Hepatocyte (in vitro differentiated cells): Measurements from ENCODE around the gene GFOD1. TPM values are rescaled to one million over a fixed set of nuclear protein-coding genes. Genes with fewer than 3 reads are reported as not detected.
"Not testable (repeated sequence)": the region's sequence is repeated elsewhere in the genome, so short reads cannot be mapped to it uniquely, and the experiment has no call there.

Experiments used
- DNase-seq: peaks from one replicate; pipeline ENCODE4 v3.0.0-alpha.2; 2016; ENCODE audit warnings: low spot score
- H2AFZ ChIP-seq: fragments of 200-600 bp; sonication (generic); 2 replicates; pipeline ENCODE4 v1.6.0; 2016; ENCODE audit warnings: antibody characterized with exemption, mild to moderate bottlenecking
- H3K27ac ChIP-seq: fragments of 200-600 bp; sonication (generic); 2 replicates; pipeline ENCODE4 v1.5.1; 2016; ENCODE audit warnings: mild to moderate bottlenecking
- H3K27me3 ChIP-seq: fragments of 200-600 bp; sonication (generic); 2 replicates; pipeline ENCODE4 v1.6.1; 2016
- H3K36me3 ChIP-seq: fragments of 200-600 bp; sonication (generic); replicated peaks from 2 replicates; pipeline ENCODE4 v1.5.1; 2016; ENCODE audit warnings: low read depth; ENCODE audit not compliant: insufficient read depth
- H3K4me1 ChIP-seq: fragments of 200-600 bp; sonication (generic); 2 replicates; pipeline ENCODE4 v1.5.1; 2016; ENCODE audit warnings: mild to moderate bottlenecking, moderate library complexity; ENCODE audit not compliant: insufficient read depth
- H3K4me2 ChIP-seq: fragments of 200-600 bp; sonication (generic); 2 replicates; pipeline ENCODE4 v1.6.0; 2016
- H3K4me3 ChIP-seq: fragments of 200-600 bp; sonication (generic); 2 replicates; pipeline ENCODE4 v1.5.1; 2016; ENCODE audit warnings: mild to moderate bottlenecking
- H3K79me2 ChIP-seq: fragments of 200-600 bp; sonication (generic); 2 replicates; pipeline ENCODE4 v1.6.0; 2017; ENCODE audit warnings: mild to moderate bottlenecking
- H3K9me2 ChIP-seq: fragments of 200-600 bp; sonication (generic); replicated peaks from 2 replicates; pipeline ENCODE4 v1.6.0; 2017; ENCODE audit warnings: mild to moderate bottlenecking; ENCODE audit not compliant: insufficient read depth
- H3K9me3 ChIP-seq: fragments of 200-600 bp; sonication (generic); 2 replicates; pipeline ENCODE4 v1.5.1; 2016; ENCODE audit warnings: low read depth, mild to moderate bottlenecking
- H4K20me1 ChIP-seq: fragments of 200-600 bp; sonication (generic); 2 replicates; pipeline ENCODE4 v1.6.0; 2016; ENCODE audit warnings: mild to moderate bottlenecking; ENCODE audit not compliant: insufficient read depth, poor library complexity, severe bottlenecking
- CTCF ChIP-seq: fragments of 200-600 bp; sonication (generic); IDR thresholded peaks from 2 replicates; pipeline ENCODE4 v1.5.1; 2016; ENCODE audit warnings: antibody characterized with exemption, mild to moderate bottlenecking; ENCODE audit not compliant: poor library complexity
- EZH2 ChIP-seq: fragments of 200-600 bp; sonication (generic); IDR thresholded peaks from 2 replicates; pipeline ENCODE4 v1.6.1; 2016; ENCODE audit warnings: antibody characterized with exemption, mild to moderate bottlenecking, borderline replicate concordance
- EZH2phosphoT487 ChIP-seq: fragments of 200-600 bp; sonication (generic); IDR thresholded peaks from one replicate; pipeline ENCODE4 v1.6.1; 2018; ENCODE audit warnings: antibody characterized with exemption, mild to moderate bottlenecking, low read depth, moderate library complexity; ENCODE audit not compliant: unreplicated experiment, severe bottlenecking
- WGBS: methylation state at CpG from one replicate; pipeline ENCODE4 v1.1.6; 2016; ENCODE audit warnings: low lambda C conversion rate; ENCODE audit errors: missing lambda C conversion rate; 5-methylcytosine and 5-hydroxymethylcytosine counted together
- polyA plus RNA-seq: library from polyadenylated mRNA; unstranded; fragments of >200 nt; fragmentation: Nextera tagmentation; extraction: Ambion mirVana; gene quantifications from 2 replicates; pipeline ENCODE4 v1.2.1, GENCODE V29; 2016
- total RNA-seq: library from RNA; depleted of rRNA; stranded (reverse); fragments of >200 nt; gene quantifications from 2 replicates; pipeline ENCODE4 v1.2.3, GENCODE V29; 2014

GFOD1 gene
- total and polyA plus RNA-seq, 2 experiments from 2014 or later = 2.8 to 3.5 TPM

DNA sequence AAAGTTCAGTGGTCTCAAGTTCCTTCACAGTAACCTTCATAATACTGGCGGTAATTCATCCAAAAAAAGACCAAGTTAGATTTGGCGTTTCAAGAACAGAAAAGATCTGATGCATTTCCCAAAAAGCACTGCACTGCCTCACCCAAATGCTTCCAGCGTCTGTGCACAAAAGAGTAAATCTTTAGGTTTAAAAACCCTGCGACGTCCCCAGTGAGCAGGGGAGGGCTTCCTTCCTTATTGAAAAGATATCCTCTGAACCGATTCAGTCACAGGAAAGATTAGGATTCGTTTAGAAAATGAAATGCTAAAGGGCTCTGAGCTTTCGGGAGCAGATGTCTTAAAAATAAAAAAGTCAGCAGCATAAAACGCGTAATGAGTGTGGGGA lies 159.7 kb downstream of the GFOD1 start:
- Histone ChIP-seq H3K9me2 (no peaks in the 10 kb centered on the region), H3K36me3 (no peaks in the 10 kb centered on the region), H3K27ac (peak overlapping the region; percentile 93), H3K79me2 (peaks cover 19% of the 10 kb centered on the region), H2AFZ (peak overlapping the region; percentile 75), H3K9me3 (no peaks in the 10 kb centered on the region), H3K4me1 (peaks cover 10% of the 10 kb centered on the region), H3K4me3 (peak overlapping the region; percentile 57), H3K4me2 (peak overlapping the region; percentile 81), H3K27me3 (no peaks in the 10 kb centered on the region), H4K20me1 (no peaks in the 10 kb centered on the region)
- 3% methylated on average over 10 of the region's 10 CpGs for WGBS
- TF ChIP-seq CTCF (no peak), EZH2 (no peak), EZH2phosphoT487 (no peak)
- no peak for DNase-seq

GRCh38 chr6:13326031-13326586 lies 161.3 kb downstream of the GFOD1 start:
- H3K4me1 ChIP-seq = peaks cover 10% of the 10 kb centered on the region
- peak overlapping the region; percentile 81 for H3K4me2 ChIP-seq
- not testable (repeated sequence) for H3K27ac ChIP-seq, H4K20me1 ChIP-seq, H3K9me2 ChIP-seq, DNase-seq, H3K9me3 ChIP-seq, H3K4me3 ChIP-seq, H3K27me3 ChIP-seq, H2AFZ ChIP-seq, H3K36me3 ChIP-seq
- 67% methylated on average over 3 of the region's 3 CpGs for WGBS
- H3K79me2 ChIP-seq = peaks cover 19% of the 10 kb centered on the region

DNA sequence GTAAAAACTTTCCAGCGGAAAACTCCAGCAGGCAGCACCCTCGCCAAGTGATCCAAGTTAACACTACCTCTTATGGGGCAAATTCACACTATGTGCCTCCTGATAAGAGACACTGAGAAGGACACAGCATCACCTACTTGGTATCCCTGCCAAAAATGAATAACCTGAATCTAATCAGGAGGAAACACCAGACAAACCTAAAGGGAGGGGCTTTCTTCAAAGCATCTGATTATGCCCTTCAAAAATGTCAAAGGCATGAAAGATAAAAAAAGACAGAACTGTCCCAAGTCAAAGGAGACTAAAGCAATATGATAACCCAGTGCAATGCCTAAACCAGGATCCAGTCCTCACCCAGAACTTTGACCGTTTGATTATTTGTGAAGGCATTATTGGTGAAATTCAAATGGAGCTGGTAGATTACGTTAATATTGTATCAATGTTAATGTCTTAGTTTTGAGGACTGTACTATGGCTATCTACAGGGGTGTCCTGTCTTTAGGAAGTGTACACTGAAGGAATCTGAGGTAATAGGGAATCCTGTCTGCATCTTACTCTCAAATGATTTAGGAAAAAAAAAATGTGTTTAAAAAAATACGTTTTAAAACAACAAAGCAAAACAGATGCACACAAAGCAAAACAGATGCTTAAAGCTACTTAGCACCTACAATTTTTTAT lies 167.4 kb downstream of the GFOD1 start:
- Histone ChIP-seq H3K4me3 (no peak overlapping the region), H3K9me2 (no peaks in the 10 kb centered on the region), H3K27ac (no peak overlapping the region), H3K4me2 (no peak overlapping the region), H4K20me1 (no peaks in the 10 kb centered on the region), H3K27me3 (no peaks in the 10 kb centered on the region), H3K4me1 (no peaks in the 10 kb centered on the region), H3K9me3 (no peaks in the 10 kb centered on the region), H3K79me2 (no peaks in the 10 kb centered on the region), H2AFZ (no peak overlapping the region), H3K36me3 (no peaks in the 10 kb centered on the region)
- TF ChIP-seq CTCF (no peak), EZH2 (no peak)
- WGBS = 92% methylated on average over 5 of the region's 5 CpGs
- no peak for DNase-seq

- no peak for DNase-seq
- Histone ChIP-seq H3K4me1 (no peaks in the 10 kb centered on the region), H3K79me2 (no peaks in the 10 kb centered on the region), H2AFZ (no peak overlapping the region), H3K4me2 (no peak overlapping the region), H4K20me1 (no peaks in the 10 kb centered on the region), H3K27ac (no peak overlapping the region), H3K9me3 (no peaks in the 10 kb centered on the region), H3K4me3 (no peak overlapping the region), H3K9me2 (no peaks in the 10 kb centered on the region), H3K36me3 (no peaks in the 10 kb centered on the region), H3K27me3 (no peaks in the 10 kb centered on the region)
- TF ChIP-seq EZH2phosphoT487 = no peak
- no peak for TF ChIP-seq EZH2
- TF ChIP-seq CTCF = no peak
- 98% methylated on average over 2 of the region's 2 CpGs for WGBS
Observed at GRCh38 chr6:13318821-13319220, 168.6 kb downstream of the GFOD1 start.
